ENCODE data around the gene VPS37C.
A peak's percentile ranks its signal among the peaks of the same experiment; 100 is the strongest.
"Not testable (repeated sequence)": the region's sequence is repeated elsewhere in the genome, so short reads cannot be mapped to it uniquely, and the experiment has no call there.

VPS37C gene

GRCh38 chr11:61174273-61174672 is 13.0 kb upstream of the VPS37C start:
- no peak for DNase-seq

- DNase-seq, result no peak
Measured at GRCh38 chr11:61173456-61173855, 12.2 kb upstream of the VPS37C start.

GRCh38 chr11:61172888-61173287 is 11.7 kb upstream of the VPS37C start:
- no peak for DNase-seq

GRCh38 chr11:61172356-61172755 is 11.1 kb upstream of the VPS37C start:
- DNase-seq, result no peak

- DNase-seq, result no peak
Measured at GRCh38 chr11:61171907-61172306, 10.7 kb upstream of the VPS37C start.

- DNase-seq, result no peak
Measured at GRCh38 chr11:61170566-61170965, 9.3 kb upstream of the VPS37C start.

GRCh38 chr11:61168800-61169199 is 7.6 kb upstream of the VPS37C start:
- no peak for DNase-seq

GRCh38 chr11:61168042-61168688 is 6.9 kb upstream of the VPS37C start:
- DNase-seq, result no peak

- not testable (repeated sequence) for DNase-seq
Measured at GRCh38 chr11:61166331-61166730, 5.1 kb upstream of the VPS37C start.

GRCh38 chr11:61165785-61166184 is 4.6 kb upstream of the VPS37C start:
- not testable (repeated sequence) for DNase-seq

GRCh38 chr11:61164606-61165424 is 3.6 kb upstream of the VPS37C start:
- no peak for DNase-seq

- peak; percentile 32 for DNase-seq
Measured at GRCh38 chr11:61163714-61164605, 2.7 kb upstream of the VPS37C start.

GRCh38 chr11:61163021-61163420 is 1.8 kb upstream of the VPS37C start:
- DNase-seq, result no peak

GRCh38 chr11:61162092-61162941 is 1.1 kb upstream of the VPS37C start:
- no peak for DNase-seq

- DNase-seq, result no peak
Measured at GRCh38 chr11:61160487-61161189, 588 bp downstream of the VPS37C start.

- DNase-seq, result no peak
Measured at GRCh38 chr11:61158691-61159381, 2.4 kb downstream of the VPS37C start.

GRCh38 chr11:61157743-61158142 is 3.5 kb downstream of the VPS37C start:
- no peak for DNase-seq

- no peak for DNase-seq
Measured at GRCh38 chr11:61155741-61156140, 5.5 kb downstream of the VPS37C start.

GRCh38 chr11:61155312-61155711 is 5.9 kb downstream of the VPS37C start:
- no peak for DNase-seq

- DNase-seq, result no peak
Measured at GRCh38 chr11:61154528-61154927, 6.7 kb downstream of the VPS37C start.

GRCh38 chr11:61153593-61154095 is 7.6 kb downstream of the VPS37C start:
- no peak for DNase-seq
